Stimulated activated CD8-positive, alpha-beta memory T cell treated with anti-CD3 and anti-CD28 coated beads, Interleukin-4, amount 100 ng/mL, for 1 hour (primary cell): ENCODE measurements around the gene TUBB1.

Experiments
- DNase-seq, 2 donors: peaks; one replicate each; pipeline ENCODE4 v3.0.0-alpha.2; 2020; ENCODE audit warnings: low read depth in 2 of 2, low spot score in 1 of 2

Gene TUBB1

DNA sequence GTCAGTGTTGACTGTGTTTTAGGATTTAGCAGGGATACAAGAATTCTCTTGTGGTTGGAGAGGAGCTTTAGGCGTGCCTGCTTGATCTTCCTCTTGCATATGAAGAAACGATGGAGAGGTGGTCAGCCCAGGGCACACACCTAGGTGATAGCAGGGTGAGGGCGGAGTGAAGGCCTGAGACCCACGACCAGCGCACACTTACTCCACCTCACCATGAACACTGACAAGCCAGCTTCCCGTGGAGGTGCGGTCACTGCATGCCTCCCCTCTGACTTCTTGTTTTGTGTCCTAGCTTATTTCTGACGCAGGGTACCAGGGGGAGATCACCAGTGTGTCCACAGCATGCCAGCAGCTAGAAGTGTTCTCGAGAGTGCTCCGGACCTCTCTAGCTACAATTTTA lies 30.0 kb upstream of the TUBB1 start:
- no peak for DNase-seq

DNA sequence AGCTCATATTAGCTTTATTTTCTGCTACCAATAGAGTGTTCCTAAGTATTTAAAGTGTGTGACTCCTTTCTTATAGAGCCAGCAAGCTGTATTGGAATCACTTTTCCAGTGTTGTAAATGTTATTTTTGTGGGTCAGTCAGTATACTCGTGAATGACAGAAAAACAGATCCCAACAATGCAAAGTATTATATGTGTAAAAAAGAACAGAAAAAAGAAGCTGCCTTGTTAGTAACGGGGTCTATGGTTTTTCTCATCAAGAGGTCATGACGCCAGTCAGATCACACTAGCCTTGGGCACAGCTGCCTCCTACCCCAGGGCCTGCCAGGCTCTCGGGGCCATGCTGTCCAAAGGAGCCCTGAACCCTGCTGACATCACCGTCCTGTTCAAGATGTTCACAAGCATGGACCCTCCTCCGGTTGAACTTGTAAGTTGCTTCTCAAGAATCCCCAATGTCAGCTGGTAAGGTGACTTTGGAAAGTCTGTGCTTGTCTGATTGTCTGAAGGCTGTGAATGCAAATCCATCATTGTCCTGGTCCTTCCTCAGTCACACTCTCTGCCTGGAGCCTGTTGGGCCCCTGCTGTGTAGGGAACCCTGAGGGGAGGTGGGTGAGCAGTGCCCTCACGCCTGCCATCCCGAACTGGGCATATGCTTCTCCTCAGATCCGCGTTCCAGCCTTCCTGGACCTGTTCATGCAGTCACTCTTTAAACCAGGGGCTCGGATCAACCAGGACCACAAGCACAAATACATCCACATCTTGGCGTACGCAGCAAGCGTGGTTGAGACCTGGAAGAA lies 28.4 kb upstream of the TUBB1 start:
- DNase-seq = no peak

DNA sequence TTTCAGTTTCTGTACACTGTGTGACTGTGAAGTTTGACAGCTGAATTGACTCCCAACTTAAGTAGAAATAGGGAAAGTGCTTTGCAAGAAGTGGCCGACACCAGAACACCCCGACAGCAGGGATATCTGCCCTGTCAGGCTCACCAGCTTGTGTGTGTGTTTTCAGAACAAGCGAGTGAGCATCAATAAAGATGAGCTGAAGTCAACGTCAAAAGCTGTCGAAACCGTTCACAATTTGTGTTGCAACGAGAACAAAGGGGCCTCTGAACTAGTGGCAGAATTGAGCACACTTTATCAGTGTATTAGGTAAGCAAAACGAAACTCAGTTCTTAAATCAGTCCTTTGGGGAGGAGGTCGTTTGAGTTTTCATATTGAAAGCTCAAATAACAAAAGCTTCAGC lies 27.5 kb upstream of the TUBB1 start:
- DNase-seq = no peak

DNA sequence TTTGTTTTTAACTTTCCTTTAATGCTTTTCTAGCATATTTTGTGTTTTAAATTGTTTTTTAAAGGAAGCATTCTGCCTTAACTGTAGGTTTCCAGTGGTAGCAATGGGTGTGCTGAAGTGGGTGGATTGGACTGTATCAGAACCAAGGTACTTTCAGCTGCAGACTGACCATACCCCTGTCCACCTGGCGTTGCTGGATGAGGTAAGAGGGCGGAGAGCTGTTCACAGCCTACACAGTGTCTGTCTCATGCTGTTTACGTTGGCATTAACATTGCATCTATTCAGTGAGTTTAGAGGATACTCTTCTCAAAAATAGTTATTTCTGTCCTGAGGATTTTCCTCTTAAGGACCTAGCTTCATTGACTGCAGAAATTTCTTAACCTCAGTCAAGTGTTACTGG lies 26.3 kb upstream of the TUBB1 start:
- DNase-seq = no peak

DNA sequence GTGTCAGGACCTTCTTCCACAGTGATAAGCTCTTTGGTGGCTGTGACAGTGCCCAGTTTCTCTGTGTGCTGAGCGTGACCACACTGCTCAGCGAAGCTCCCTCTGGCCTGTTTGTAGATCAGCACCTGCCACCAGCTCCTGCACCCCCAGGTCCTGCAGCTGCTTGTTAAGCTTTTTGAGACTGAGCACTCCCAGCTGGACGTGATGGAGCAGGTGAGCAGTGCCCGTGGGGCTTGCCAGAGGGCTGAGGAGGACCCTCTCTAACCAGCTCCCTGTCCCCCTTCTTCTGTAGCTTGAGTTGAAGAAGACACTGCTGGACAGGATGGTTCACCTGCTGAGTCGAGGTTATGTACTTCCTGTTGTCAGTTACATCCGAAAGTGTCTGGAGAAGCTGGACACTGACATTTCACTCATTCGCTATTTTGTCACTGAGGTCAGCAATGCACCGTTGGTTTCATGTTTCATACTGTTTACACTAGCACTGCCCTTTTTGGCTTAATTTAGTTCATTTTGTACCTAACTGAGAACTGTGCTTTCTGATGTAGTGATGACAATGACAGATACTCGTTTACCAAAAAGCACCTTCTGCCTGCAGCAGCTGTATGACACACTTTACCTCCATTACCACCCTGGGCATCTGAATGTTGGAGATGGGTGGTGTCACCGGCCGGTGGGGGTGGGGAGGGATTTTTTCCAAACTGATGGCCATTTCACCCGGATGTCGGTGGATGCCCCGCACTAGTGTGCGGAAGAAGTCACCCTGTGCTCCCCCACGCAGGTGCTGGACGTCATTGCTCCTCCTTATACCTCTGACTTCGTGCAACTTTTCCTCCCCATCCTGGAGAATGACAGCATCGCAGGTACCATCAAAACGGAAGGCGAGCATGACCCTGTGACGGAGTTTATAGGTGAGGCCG lies 25.6 kb upstream of the TUBB1 start:
- DNase-seq = no peak

DNA sequence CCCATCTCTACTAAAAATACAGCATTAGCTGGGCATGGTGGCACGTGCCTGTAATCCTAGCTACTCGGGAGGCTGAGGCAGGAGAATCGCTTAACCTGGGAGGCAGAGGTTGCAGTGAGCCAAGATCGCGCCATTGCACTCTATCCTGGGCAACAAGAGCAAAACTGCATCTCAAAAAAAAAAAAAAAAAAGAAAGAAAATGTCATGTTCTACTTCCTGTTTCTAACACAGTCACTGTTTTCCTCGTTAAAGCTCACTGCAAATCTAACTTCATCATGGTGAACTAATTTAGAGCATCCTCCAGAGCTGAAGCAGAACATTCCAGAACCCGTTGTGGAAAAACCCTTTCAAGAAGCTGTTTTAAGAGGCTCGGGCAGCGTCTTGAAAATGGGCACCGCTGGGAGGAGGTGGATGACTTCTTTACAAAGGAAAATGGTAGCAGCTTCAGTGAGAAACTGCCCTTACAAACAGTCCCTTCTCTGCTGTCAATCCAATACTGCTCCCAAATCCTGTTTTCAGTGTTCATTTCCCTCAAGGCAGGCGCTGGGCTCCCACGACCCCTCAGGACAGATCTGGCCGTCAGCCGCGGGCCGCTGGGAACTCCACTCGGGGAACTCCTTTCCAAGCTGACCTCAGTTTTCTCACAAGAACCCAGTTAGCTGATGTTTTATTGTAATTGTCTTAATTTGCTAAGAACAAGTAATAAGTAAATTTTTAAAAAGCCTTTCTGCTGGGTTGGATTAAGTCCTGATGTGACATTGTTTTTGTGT lies 24.7 kb upstream of the TUBB1 start:
- no peak for DNase-seq

DNA sequence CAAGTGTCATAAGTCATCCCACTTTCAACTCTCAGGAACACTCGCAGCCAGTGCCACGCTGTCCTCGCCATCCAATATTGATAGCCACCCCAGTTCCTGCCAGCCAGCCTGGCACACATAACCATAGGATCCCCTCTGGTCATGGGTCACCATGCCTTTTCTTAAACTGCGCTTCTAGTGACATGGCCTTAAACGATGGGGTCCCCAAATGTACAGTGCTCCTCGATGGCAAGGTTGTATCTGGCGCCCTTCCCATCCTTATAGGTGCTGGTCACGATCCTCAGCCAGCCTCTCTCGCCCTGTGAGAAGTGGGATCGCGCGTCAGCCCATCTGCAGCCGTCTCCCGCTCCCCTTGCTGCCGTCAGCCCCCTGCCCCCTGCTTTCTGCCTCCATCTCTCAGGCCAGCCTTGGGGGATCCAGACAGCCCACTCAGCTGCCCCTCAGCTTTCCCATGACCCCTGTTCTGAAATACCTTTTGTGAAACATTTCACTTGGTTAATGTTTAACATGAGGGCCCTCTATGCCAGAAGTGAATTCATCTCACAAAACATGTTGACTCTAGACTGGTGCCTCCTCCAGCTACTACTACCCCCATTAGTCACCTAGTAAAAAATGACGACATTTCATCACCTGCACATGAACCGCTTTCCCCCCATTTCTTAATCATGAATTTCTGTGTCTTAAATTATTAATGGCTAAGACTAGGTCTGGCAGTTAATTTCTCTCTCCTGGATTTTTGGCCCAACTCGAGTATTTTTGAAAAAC lies 23.6 kb upstream of the TUBB1 start:
- no peak for DNase-seq

DNA sequence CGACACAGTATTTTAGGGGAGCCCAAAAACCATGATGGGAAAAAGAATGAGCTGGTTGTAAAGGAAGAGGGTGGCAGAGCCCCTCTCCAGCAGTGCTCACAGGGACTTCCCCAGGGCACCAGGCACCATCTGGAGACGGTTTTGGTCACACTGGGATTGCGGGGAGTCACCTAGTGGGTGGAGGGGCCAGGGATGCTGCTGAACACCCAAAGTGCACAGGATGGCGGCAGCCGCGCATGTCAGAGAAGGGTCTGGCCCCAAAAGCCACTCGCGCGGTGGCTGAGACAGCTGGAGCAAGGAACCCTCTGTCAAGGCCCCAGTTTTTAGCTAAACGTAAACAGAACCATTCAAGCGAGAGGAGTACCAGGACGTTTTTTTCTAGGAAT lies 23.0 kb upstream of the TUBB1 start:
- no peak for DNase-seq

DNA sequence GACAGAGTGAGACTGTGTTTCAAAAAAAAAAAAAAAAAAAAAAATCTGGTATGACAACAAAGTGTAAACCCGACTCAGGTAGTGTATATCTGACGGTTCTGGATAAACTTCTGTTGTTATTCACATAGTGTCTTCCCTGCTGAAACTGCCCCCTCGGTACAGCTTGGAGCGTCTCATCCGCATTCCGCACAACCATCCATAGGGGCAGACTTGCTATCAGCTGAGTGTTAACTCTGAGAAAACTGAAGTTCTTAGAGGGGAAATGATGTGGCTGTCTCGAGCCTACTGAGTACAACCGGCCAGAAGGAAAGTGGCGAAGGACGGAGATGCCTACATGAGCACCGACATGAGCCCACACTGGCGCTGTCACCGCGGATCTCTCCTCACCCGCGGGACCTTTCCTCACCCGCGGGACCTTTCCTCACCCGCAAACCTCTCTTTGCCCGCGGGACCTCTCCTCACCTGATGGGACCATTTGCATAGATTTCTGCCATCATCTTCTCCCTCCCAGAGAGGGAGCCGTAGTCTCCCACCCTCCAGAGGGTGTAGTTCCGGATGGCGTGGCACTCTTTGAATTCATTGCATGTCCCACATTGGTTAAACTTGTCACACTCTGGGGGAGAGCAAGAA lies 22.0 kb upstream of the TUBB1 start:
- no peak for DNase-seq

DNA sequence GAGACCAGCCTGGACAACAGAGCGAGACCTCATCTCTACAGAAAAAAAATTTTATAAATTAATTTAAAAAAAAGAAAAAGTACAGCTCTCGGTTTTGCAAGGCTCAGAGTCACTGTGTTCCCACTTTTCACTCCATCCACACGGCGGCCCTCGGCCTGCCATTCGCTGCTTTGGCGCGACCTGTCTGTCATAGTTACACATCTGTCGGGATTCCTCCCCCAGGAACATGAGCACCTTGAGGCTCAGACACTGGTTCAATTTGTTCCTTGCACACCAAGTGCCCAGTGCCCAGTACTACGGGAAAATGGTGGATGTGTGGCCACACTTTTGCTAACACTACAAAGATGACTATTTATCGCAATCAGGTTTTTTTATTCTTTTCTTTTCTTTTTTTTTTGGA lies 20.6 kb upstream of the TUBB1 start:
- no peak for DNase-seq

DNA sequence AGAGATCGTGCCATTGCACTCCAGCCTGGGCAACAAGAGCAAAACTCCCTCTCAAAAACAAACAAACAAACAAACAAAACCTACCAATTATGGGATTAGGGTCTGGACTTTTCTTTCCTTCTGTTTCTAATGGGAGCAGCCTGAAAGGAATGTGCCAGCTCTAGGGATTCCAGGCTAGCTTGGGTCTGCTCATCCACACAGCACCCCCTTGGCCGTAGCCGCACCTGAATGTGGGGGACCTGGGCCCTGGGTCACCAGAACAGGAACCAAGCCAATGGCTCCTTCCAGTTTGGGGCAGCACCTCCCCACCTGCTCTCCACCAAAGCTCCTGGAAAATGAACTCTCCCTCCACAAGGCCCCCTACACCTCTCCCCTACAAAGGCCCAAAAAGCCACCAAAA lies 18.9 kb upstream of the TUBB1 start:
- no peak for DNase-seq

DNA sequence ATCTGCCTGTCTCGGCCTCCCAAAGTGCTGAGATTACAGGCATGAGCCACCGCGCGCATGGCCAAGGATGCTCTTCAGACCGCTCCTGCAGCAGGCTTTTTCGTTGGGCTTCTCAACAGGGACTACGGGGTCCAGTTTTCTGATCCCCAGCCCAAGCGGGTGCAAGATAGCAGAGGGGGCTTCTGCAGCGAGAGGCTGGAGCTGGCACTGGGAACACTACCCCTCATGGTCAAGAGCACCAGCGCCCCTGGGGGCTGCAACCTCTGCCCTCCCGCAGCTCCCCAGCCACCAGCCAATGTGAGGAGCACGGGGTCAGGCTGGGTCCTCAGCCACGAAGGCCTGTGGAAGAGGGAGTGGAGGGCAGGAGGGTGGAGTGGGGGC lies 18.2 kb upstream of the TUBB1 start:
- DNase-seq = no peak

DNA sequence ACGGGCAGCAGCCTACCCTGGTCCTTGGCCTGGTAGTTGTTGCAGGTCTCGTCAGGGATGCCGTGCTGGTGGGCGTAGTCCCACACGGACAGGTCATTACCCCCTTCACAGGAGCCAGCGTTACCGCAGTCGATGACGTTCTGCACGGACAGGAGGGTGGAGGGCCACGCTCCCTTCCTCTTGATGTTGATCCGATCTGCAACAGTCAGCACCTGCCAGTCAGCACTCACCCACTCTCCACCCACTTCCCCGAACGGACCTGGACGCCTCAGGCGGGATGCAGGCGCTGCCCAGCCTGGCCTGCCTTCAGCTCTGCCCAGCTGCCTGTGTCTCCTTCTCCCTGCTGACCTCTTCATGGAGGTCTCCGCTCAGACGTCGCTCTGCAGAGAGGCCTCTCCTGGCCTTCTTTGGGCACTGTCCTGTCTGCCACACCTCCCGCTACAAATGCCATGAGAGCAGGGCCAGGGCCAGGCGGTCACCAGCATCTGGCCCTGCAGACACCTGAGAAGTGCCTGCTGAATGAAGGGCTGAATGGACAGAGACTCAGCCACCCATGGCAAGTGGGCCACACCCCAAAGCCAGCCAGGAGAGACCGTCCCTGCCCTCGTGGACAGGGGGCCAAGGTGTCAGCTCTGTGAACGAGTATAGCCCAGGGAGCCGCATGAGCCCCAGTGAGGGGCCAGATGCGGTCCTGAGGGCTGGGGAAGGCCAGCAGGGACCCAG lies 17.6 kb upstream of the TUBB1 start:
- DNase-seq = no peak

DNA sequence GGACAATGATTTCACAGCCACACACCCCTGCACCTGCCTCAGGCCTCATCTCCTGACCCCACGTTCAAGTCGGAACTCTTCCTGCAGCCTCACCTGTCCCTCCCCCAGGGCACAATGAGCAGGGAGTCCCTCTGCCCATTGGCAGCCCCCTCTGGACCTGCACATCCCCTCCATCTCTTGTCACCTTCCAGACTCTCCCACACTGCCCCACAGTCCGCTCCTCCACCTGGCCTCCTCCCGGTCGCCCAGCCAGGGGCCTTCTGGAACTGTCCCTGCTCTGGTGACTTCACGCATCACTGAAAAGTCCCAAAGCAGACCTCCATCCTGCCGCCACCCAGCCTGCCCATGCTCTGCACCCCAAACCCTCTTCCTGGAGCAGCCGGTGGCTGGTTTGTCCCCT lies 16.8 kb upstream of the TUBB1 start:
- no peak for DNase-seq

DNA sequence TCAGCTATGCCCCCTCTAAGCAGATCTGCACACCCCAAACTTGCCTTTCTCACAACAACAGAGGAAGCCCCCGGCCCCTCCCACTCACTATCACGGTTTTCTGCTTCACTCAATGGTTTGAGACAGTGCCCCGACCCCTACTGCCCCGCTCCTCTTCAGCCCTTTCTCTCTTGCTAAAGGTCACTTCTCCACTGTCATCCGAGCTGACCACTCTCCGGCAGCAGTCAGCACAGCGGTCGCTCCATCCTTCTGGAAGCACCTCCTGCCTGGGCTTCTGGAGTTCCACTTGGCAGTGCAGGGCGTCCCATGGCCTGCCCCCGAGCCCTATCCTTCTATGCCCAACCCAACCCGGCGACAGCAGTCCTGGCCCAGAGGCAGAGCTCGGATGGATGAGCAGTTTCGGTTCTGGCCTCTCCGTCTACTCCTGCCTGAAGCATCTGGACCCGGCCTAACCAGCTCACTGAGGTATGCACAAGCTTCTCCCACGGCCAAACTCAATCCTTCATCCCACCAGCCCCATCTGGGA lies 16.3 kb upstream of the TUBB1 start:
- no peak for DNase-seq

DNA sequence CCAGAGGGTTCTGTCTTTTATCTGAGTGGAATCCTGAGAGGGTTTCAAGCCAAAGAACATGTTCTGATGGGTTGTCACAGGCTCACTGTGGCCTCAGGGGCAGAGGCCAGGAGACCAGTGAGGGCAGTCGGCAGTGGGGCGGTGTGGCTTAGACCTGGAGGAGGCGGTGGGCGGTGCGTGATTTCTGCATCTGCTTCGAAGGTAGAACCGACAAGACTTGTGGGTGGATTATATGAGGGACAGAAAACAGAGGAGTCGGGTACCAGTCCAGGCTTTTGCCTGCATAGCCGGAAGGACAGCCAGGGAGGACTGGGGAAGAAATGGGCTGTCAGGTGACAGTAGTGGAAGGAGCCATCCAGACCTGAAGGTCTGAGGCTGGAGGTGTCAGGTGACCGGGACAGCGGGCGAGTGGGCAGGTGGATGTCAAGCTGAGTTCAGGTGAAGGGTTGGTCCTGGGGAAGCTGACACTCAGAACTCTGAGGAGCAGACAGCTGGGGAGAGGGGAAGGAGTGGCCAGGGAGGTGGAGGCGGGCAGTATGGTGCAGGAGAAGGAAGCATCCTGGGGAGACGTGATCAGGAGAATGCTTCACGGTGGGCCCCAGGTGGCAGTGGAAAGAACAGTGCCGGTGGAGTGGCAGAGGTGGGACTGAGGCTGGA lies 15.3 kb upstream of the TUBB1 start:
- DNase-seq = no peak

DNA sequence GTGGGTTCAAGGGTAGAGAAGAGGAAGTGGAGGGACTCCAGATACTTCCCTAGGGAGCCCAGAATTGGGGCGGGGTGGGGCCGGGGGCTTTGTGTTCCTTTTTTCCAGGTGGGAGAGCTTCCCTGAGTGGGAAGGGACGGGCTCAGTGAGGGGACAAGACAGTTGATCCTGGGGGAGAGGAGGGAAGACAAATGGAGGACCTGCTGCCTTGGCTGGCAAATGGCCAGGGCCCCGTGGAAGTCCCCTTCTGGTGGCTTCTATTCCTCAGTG lies 14.8 kb upstream of the TUBB1 start:
- DNase-seq = no peak

DNA sequence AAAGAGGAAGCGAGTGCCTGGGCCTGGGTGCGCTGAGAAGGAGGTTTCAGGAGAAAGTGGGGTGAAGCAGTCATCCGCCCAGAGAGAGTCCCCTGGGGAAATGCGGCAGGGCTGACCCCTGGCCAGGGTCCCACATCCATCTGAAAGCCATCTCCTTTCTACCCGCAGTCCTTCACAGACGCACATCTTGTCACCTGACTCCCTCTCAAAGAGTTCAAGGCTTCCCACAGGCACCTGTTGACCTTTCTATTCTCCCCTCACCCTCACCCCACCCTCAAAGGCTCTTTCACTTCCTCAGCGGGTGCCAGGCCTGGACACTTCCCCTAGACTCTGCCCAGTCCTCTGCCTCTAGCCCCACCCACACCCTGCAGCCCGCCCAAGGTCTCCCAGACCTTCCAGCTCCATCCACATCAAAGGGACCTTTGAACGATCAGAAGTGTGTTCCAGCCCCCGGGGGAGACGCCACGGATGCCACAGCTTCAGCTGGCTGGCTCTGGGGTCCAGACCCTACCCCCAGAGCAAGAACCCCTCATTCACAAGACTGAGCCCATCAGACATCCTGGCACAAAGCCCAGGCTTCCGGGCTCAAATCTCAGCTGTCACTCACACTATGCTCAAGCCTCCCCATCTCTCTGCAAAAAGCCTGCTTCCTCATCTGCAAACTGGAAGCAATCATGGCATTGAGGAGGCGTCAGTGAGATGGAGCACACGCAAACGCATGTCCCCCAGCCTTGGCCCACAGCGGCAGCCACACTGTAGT lies 14.3 kb upstream of the TUBB1 start:
- DNase-seq = peak in 1 of 2 donors; percentile 27
